ENCODE results near the gene PHC3.

Gene PHC3

GRCh38 chr3:170050753-170051152 is 130.8 kb downstream of the PHC3 start:
- TF ChIP-seq, protein P1, sequence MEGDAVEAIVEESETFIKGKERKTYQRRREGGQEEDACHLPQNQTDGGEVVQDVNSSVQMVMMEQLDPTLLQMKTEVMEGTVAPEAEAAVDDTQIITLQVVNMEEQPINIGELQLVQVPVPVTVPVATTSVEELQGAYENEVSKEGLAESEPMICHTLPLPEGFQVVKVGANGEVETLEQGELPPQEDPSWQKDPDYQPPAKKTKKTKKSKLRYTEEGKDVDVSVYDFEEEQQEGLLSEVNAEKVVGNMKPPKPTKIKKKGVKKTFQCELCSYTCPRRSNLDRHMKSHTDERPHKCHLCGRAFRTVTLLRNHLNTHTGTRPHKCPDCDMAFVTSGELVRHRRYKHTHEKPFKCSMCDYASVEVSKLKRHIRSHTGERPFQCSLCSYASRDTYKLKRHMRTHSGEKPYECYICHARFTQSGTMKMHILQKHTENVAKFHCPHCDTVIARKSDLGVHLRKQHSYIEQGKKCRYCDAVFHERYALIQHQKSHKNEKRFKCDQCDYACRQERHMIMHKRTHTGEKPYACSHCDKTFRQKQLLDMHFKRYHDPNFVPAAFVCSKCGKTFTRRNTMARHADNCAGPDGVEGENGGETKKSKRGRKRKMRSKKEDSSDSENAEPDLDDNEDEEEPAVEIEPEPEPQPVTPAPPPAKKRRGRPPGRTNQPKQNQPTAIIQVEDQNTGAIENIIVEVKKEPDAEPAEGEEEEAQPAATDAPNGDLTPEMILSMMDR (IDR thresholded peaks at IDR 0.05; ENCODE audit: insufficient read depth, low read length, missing control alignments): no peak
- no peak for DNase-seq (ENCODE audit: low read depth, low spot score)
- ChIA-PET POLR2A (no interaction called here), CTCF (no interaction called here)
- H3K4me3 ChIP-seq (ENCODE audit: low read depth, low read length): no peak overlapping the region

DNA sequence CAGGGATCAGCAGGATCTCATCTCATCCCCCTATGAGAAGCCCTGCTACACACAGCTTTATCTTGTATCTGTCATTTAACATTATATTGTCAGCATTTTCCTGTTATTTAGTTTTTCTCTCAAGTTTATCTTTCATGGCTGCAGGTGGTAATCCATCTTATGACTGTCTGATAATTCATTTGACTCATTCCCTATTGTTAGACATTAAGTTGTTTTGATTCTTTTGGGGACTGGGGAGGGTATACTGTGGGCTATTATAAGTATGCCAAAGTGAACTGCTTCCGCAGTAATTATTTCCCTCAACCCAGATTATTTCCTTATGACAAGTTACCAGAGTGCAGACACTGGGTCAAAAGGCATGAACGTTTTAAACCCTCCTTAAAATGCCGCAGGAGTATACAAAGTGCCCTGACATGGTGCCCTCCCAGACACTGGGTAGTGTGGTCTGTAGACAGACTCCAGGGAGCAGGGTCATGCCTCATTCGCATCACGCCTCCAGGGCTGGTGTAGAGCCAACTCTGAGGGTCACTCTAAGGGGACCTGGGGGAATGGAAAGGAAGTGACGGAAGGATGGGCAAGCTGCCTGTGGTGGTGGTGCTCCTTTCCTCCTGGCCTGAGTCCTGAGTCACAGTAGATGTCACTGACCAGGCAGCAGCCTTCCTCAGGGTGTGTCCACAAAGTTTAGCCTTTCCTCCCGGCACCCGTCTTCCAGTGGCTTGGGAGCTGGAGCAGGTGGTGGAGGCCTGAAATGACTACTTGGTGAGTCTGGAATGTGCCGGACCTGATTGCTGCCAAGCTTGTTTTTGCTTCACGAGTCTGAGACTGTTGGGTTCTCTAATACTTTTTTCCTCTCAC is 132.2 kb downstream of the PHC3 start:
- no peak overlapping the region for H3K4me3 ChIP-seq (ENCODE audit: low read depth, low read length)
- TF ChIP-seq, protein P1 (IDR thresholded peaks at IDR 0.05; ENCODE audit: insufficient read depth, low read length, missing control alignments): no peak
- DNase-seq (ENCODE audit: low read depth, low spot score): no peak
- POLR2A ChIA-PET: no interaction called here
- CTCF ChIA-PET: interaction anchor here (1.2 kb wide), 1 partner anchor 10 kb away, joined by 3 read pairs; no protein-coding TSS in a partner anchor

DNA sequence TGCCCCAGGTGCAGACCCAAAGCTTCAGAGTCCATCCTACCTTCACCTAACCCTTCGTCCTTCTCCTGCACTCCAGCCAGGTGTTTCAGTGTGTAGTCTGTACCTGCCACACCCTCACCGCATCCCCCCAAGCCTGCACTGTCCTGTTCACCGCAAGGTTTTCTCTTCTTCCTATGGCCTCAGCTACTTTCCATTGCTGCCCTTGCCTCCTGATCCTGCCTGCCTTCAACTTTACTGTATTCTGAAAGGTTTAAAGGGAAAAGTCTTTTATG is 134.5 kb downstream of the PHC3 start:
- ChIA-PET POLR2A (no interaction called here), CTCF (no interaction called here)
- no peak overlapping the region for H3K4me3 ChIP-seq (ENCODE audit: low read depth, low read length)
- DNase-seq (ENCODE audit: low read depth, low spot score): no peak
- TF ChIP-seq, protein P1 (IDR thresholded peaks at IDR 0.05; ENCODE audit: insufficient read depth, low read length, missing control alignments): no peak

GRCh38 chr3:170046269-170047132 is 135.0 kb downstream of the PHC3 start:
- TF ChIP-seq, protein P1 (IDR thresholded peaks at IDR 0.05; ENCODE audit: insufficient read depth, low read length, missing control alignments): no peak
- DNase-seq (ENCODE audit: low read depth, low spot score): no peak
- CTCF ChIA-PET: interaction anchor here (1.2 kb wide), 1 partner anchor 12 kb away, joined by 3 read pairs; no protein-coding TSS in a partner anchor
- POLR2A ChIA-PET: interaction anchor here (0.5 kb wide), 1 partner anchor 100 kb away, joined by 4 read pairs; no protein-coding TSS in a partner anchor
- no peak overlapping the region for H3K4me3 ChIP-seq (ENCODE audit: low read depth, low read length)

DNA sequence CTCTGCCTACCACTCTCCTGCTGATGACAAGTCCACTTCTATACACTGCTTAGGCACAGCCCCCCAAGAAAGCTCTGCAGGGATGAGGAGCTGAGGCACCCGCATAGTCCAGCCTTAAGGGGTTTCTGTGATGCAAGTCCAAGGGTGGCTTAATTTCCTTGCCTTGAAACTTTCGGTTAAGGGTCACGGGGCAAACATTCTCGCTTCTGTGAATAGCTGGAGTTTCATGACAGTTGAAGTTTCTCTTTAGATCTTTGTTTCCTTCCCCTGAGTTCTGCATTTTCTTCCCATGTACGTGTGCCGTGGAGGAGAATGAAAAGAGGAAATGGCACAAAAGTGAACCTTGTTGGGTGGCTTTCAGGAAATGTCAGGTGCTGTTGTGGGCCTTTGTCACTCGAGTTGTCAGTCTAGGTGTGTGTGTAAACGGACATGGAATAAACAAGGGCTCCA is 136.7 kb downstream of the PHC3 start:
- POLR2A ChIA-PET: no interaction called here
- CTCF ChIA-PET: interaction anchor here (1.1 kb wide), 1 partner anchor 9 kb away, joined by 4 read pairs; no protein-coding TSS in a partner anchor

More for the DNA sequence above, 136.7 kb downstream of the PHC3 start:
- no peak for DNase-seq (ENCODE audit: low read depth, low spot score)
- TF ChIP-seq, protein P1 (IDR thresholded peaks at IDR 0.05; ENCODE audit: insufficient read depth, low read length, missing control alignments): no peak
- H3K4me3 ChIP-seq (ENCODE audit: low read depth, low read length): no peak overlapping the region

Data from AG04449 (cell line).